ENCODE data around the gene ARHGAP18. TPM values are rescaled to one million over a fixed set of nuclear protein-coding genes. Genes with fewer than 3 reads are reported as not detected.

The ARHGAP18 gene
- total and polyA plus RNA-seq, 2 of the 13 experiments (the other 11 are each of a cell fraction or from before 2014, with no cell fraction given) = 58.2 to 115 TPM

DNA sequence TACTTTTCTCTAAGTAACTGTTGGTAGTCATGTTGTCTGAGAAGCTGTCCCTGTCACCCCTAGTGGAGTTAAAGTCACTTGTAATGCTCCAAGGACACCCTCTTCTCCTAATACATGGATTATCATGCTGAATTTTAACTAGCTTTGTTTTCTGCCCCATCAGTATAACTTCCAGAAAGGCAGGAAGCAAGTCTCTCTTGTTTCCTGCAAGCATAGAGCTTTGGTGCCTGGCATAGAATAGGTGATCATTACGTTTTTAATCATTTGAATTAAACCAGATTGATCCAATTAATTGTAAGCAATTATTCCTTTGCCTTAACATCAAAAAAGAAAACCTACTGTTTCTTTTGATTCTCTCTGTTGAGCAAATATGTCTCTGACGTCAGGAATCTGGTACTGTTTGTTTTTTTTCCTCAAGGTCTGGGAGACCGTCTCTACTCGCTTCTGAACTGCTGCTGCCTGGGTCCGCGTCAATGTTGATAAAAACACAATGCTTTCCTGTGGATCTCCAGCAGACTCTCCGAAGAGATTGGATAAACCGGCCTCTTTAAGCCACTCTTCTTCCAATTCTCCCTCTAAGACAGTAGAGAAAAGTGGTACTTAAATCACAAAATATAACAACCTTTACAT, 71.8 kb downstream of the ARHGAP18 start (continued):
- TF ChIP-seq, protein P1, sequence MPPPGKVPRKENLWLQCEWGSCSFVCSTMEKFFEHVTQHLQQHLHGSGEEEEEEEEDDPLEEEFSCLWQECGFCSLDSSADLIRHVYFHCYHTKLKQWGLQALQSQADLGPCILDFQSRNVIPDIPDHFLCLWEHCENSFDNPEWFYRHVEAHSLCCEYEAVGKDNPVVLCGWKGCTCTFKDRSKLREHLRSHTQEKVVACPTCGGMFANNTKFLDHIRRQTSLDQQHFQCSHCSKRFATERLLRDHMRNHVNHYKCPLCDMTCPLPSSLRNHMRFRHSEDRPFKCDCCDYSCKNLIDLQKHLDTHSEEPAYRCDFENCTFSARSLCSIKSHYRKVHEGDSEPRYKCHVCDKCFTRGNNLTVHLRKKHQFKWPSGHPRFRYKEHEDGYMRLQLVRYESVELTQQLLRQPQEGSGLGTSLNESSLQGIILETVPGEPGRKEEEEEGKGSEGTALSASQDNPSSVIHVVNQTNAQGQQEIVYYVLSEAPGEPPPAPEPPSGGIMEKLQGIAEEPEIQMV (CRISPR knock-in tag; IDR thresholded peaks at IDR 0.05; ENCODE audit: low read depth) = peak; percentile 88
- TF ChIP-seq, protein P2, sequence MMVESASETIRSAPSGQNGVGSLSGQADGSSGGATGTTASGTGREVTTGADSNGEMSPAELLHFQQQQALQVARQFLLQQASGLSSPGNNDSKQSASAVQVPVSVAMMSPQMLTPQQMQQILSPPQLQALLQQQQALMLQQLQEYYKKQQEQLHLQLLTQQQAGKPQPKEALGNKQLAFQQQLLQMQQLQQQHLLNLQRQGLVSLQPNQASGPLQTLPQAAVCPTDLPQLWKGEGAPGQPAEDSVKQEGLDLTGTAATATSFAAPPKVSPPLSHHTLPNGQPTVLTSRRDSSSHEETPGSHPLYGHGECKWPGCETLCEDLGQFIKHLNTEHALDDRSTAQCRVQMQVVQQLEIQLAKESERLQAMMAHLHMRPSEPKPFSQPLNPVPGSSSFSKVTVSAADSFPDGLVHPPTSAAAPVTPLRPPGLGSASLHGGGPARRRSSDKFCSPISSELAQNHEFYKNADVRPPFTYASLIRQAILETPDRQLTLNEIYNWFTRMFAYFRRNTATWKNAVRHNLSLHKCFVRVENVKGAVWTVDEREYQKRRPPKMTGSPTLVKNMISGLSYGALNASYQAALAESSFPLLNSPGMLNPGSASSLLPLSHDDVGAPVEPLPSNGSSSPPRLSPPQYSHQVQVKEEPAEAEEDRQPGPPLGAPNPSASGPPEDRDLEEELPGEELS (CRISPR knock-in tag; IDR thresholded peaks at IDR 0.05) = peak; percentile 39; the same call in 1 of the 2 replicates
- TF ChIP-seq ZNF362 (CRISPR knock-in tag; IDR thresholded peaks at IDR 0.05; ENCODE audit: borderline replicate concordance) (peak; percentile 85; the same call in 1 of the 2 replicates), ISL2 (CRISPR knock-in tag; IDR thresholded peaks at IDR 0.05) (peak; percentile 59; the same call in 1 of the 2 replicates), ARID5B (CRISPR knock-in tag; IDR thresholded peaks at IDR 0.05) (peak; percentile 88), SOX5 (CRISPR knock-in tag; IDR thresholded peaks at IDR 0.05; ENCODE audit: borderline replicate concordance) (peak; percentile 71; the same call in 1 of the 2 replicates), TERF1 (CRISPR knock-in tag; IDR thresholded peaks at IDR 0.05) (no peak), FOXA3 (CRISPR knock-in tag; IDR thresholded peaks at IDR 0.05) (peak; percentile 68), CREB1 (IDR thresholded peaks at IDR 0.05) (peak; percentile 91), CREB1 (CRISPR knock-in tag; IDR thresholded peaks at IDR 0.05) (peak; percentile 80), ASH2L (IDR thresholded peaks at IDR 0.05; ENCODE audit: insufficient read length, low read depth, low read length) (peak; percentile 63)
- TF ChIP-seq, protein P3, sequence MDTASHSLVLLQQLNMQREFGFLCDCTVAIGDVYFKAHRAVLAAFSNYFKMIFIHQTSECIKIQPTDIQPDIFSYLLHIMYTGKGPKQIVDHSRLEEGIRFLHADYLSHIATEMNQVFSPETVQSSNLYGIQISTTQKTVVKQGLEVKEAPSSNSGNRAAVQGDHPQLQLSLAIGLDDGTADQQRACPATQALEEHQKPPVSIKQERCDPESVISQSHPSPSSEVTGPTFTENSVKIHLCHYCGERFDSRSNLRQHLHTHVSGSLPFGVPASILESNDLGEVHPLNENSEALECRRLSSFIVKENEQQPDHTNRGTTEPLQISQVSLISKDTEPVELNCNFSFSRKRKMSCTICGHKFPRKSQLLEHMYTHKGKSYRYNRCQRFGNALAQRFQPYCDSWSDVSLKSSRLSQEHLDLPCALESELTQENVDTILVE (CRISPR knock-in tag; IDR thresholded peaks at IDR 0.05) = 0 out of 2 replicates have a peak, but pooled peaks have one; percentile 0
- TF ChIP-seq, protein P4, sequence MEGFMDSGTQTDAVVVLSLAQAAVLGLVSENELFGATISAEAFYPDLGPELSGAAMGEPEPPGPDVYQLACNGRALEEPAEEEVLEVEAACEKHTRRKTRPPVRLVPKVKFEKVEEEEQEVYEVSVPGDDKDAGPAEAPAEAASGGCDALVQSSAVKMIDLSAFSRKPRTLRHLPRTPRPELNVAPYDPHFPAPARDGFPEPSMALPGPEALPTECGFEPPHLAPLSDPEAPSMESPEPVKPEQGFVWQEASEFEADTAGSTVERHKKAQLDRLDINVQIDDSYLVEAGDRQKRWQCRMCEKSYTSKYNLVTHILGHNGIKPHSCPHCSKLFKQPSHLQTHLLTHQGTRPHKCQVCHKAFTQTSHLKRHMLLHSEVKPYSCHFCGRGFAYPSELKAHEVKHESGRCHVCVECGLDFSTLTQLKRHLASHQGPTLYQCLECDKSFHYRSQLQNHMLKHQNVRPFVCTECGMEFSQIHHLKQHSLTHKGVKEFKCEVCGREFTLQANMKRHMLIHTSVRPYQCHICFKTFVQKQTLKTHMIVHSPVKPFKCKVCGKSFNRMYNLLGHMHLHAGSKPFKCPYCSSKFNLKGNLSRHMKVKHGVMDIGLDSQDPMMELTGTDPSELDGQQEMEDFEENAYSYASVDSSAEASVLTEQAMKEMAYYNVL (CRISPR knock-in tag; IDR thresholded peaks at IDR 0.05; ENCODE audit: borderline replicate concordance) = peak; percentile 81; the same call in 1 of the 2 replicates
